GF-D8 (cell line): Measurements from ENCODE around the gene UBASH3A.
A peak's percentile ranks its signal among the peaks of the same experiment; 100 is the strongest.

Experiments
- DNase-seq: peaks from one replicate; lab custom pipeline; 2025; lab: John Stamatoyannopoulos, UW

Gene UBASH3A

DNA sequence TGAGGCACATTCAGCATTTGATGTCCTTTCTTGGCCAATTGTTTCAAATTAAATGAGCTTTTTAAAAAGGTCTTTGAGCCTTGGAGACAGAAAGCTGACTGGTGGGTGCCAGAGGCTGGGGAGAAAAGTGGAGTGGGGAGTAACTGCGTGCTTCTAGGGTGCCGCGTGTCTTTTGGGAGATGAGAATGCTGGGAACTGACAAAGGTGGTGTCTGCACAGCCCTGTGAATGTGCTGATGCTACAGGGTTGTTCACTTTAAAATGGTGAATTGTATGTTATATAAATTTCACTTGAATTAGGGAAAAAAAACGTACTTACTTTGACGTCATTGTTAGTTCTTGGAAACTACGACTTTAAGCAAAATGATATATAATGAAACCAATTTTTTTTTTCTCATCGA is 29.2 kb upstream of the UBASH3A start:
- DNase-seq = no peak

- DNase-seq = no peak
Measured at GRCh38 chr21:42374864-42375499, 28.7 kb upstream of the UBASH3A start.

- no peak for DNase-seq
Measured at GRCh38 chr21:42375506-42375905, 28.2 kb upstream of the UBASH3A start.

DNA sequence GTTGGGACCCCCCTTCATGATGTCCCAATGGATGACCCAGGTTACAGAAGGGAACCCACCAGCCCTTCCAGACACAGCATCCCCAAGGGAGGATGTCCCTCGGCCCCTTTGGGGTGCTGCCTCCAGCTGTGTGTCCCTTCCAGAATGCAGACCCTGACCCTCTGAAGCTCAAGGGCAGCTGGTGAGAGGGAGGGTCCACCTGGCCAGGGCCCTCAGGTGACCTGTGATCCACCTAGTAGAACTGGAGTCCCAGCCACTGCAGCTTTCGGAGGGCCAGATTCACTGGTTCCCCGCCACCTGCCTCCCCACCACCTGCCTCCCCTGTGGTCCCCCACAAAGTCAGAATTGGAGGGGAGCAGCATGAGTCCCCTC is 27.8 kb upstream of the UBASH3A start:
- DNase-seq = no peak

GRCh38 chr21:42376338-42376982 is 27.2 kb upstream of the UBASH3A start:
- no peak for DNase-seq

DNA sequence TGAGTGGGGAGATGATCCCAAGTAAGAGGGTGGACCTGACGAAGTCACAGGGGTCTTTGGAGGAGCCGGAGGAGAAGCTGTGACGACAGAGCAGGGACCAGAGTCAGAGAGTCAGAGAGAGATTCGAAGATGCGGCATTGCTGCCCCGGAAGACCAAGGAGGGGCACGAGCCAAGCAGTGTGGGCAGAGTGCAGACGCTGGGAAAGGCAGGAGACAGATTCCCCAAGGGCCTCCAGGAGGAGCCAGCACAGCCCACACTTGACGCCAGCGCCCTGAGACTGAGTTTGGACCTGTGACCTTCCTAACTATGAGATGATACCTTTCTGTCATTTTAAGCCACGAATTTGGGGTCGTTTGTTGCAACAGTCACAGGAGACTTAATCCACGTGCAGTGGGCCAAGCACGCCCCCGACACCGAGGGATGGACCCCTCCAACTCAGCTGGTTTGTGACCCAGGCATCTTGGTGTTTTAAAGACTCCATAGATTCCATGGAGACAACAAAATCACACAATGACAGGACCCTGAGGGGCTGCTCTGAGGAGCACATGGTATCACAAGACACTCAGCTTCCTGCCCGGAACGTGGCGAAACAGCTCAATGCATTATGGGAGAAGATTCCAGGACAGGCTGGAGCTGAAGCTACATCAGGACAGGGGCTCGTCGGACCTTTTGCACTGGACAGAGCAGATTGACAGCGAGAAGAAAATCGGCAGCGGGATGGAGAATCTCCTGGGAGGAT is 26.3 kb upstream of the UBASH3A start:
- no peak for DNase-seq

DNA sequence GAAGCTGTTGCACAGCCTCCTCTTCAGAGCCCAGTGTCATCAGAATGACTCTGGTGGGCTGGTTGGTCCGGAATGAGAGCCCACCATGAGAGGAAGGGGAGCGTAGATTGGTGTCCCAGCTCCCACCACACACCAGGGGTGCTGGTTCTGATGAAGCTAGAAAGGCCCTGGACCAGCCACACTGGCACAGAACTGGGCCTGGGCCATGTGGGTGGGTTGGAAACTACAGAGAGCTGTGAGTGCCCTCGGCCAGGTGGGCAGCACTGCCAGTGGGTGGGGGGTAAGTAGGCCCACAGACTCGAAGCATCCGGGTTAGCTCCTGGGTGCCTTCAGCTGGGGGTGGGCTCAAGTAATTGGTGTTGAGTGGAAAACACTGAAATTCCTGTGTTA is 25.8 kb upstream of the UBASH3A start:
- DNase-seq = no peak

GRCh38 chr21:42378418-42378817 is 25.3 kb upstream of the UBASH3A start:
- DNase-seq = no peak

DNA sequence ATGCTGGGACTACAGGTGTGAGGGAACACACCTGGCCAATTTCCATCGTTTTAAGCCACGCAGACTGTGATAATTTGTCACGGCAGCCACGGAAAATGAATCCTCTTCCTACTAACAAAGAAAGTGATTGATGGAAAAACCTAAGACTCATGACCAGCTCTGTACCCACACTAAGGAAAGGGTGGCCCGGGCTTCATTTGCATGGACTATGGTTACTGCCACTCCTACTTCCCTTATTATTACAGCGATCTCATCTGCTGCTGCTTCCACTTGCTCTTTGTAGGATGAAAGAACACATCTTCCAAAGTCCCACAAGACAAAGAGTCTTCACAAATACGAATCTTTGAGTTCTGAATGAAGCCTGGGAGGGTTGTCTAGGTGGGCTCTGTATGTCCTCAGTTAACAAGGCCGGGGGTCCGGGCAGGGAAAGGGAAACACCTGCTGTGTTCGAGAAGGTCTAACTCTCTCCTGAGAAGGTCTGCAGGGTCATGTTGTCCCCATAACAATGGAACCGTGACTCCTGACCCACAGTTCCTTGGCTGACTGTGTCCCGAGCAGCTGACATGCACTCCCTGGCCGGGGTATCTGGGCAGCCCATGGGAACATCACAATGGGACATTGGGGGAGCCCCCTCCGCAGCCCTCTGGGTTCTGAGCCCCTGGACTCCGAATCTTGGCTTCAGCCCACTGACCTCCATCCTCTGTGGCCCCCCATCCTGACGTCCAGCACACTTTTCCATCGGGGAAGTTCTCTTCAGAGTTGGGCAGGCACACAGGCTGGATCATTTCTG is 24.1 kb upstream of the UBASH3A start:
- no peak for DNase-seq

- peak; percentile 52 for DNase-seq
Measured at GRCh38 chr21:42381347-42381984, 22.2 kb upstream of the UBASH3A start.

DNA sequence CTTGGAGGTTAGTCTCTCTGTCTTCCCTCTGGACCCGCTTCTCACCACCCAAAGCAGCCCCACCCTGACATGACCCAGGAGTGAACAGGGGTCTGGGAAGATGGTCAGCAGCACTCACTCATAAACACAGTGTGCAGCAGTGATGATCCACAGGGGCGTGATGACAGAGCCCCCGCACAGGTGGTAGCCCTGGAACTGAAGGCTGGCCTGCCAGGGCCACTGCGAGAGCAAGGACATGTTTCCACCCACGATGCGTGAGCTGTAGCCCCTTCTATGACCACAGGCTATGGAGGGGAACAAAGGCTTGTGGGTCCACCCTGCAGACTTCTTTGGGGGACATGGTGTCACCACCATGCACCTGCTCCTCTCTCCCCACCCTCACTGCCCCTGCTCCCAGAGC is 20.8 kb upstream of the UBASH3A start:
- no peak for DNase-seq

GRCh38 chr21:42383331-42383730 is 20.4 kb upstream of the UBASH3A start:
- DNase-seq = no peak

GRCh38 chr21:42384156-42384945 is 19.4 kb upstream of the UBASH3A start:
- DNase-seq = no peak

DNA sequence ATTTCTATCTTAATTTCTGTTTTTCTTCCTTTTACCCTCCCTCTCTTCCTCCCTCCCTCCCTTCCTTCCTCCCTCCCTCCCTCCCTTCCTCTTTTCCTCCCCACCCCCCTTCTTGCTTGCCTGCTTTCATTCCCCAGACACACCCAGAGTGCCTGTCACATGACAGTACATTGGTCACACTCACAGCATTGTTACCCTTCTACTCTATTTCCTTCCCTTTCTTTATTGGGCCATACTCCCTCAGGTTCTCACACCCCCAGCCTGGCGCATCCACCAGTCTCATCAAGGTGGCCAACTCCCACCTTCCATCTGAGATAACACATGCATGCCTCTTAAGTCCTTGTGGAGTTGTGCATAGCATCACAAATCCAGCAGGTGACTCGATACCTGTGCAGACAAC is 18.7 kb upstream of the UBASH3A start:
- DNase-seq = peak; percentile 6

- DNase-seq = no peak
Measured at GRCh38 chr21:42385619-42386018, 18.1 kb upstream of the UBASH3A start.

- no peak for DNase-seq
Measured at GRCh38 chr21:42386034-42386591, 17.6 kb upstream of the UBASH3A start.

DNA sequence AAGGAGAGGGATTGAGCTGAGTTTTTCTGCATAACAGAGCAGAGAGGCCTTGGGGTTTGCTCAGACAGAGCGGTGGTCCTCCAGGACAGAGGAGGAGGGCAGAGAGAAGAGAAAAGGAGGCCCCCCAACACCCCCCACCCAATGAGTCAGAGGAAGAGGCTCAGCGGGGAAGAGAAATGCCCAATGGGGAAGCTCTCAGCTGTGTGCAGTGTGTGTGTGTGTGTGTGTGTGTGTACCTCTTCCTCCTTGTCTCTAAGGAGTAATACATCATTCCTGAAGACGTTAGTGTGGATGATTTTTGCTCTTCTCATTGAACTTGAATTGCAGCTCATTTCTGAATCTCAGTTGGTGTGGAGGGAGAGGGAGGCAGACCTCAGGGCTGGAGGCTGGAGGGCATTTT is 16.5 kb upstream of the UBASH3A start:
- no peak for DNase-seq

- no peak for DNase-seq
Measured at GRCh38 chr21:42387843-42388340, 15.8 kb upstream of the UBASH3A start.

GRCh38 chr21:42388740-42389448 is 14.8 kb upstream of the UBASH3A start:
- DNase-seq = no peak

GRCh38 chr21:42389449-42389835 is 14.3 kb upstream of the UBASH3A start:
- DNase-seq = no peak
